Astrocyte (in vitro differentiated cells and primary cell): Measurements from ENCODE around the gene ZIC4.

Source experiments
- CTCF ChIP-seq: IDR thresholded peaks from 2 replicates; pipeline ENCODE4 v1.5.1; 2011; ENCODE audit warnings: low read depth, mild to moderate bottlenecking, inconsistent platforms, low read length, moderate library complexity; ENCODE audit not compliant: insufficient read depth
- EZH2 ChIP-seq: IDR thresholded peaks from 2 replicates; pipeline ENCODE4 v1.6.1; 2012; ENCODE audit warnings: mild to moderate bottlenecking, low read length, inconsistent platforms; ENCODE audit not compliant: insufficient read depth

- TF ChIP-seq CTCF (no peak), EZH2 (peak; percentile 79)
These were observed 15.0 kb upstream of the ZIC4 start for GRCh38 chr3:147421184-147421912.
